DOHH2 (cell line): ENCODE data around the gene AP5Z1.
"Not testable (repeated sequence)": the region's sequence is repeated elsewhere in the genome, so short reads cannot be mapped to it uniquely, and the experiment has no call there.

Experiments
- H3F3A ChIP-seq: fragments of 200-600 bp; sonication (generic), shearing (Covaris generic); 2 replicates; pipeline ENCODE4 v1.6.0; 2016; ENCODE audit warnings: antibody characterized with exemption, mild to moderate bottlenecking; ENCODE audit not compliant: control insufficient read depth, insufficient read depth
- H3K27ac ChIP-seq: fragments of 200-600 bp; sonication (generic); 2 replicates; pipeline ENCODE4 v1.5.1; 2014; ENCODE audit warnings: low read depth, mild to moderate bottlenecking, low read length, moderate library complexity
- H3K27me3 ChIP-seq: fragments of 200-600 bp; sonication (generic); 2 replicates; pipeline ENCODE4 v1.6.1; 2014; ENCODE audit warnings: mild to moderate bottlenecking, low read length, mixed read lengths; ENCODE audit not compliant: control insufficient read depth
- H3K36me3 ChIP-seq: fragments of 200-600 bp; sonication (generic); 2 replicates; pipeline ENCODE4 v1.6.1; 2014; ENCODE audit warnings: mild to moderate bottlenecking, low read length, moderate library complexity, mixed read lengths; ENCODE audit not compliant: control insufficient read depth
- H3K4me1 ChIP-seq: fragments of 200-600 bp; sonication (generic); 2 replicates; pipeline ENCODE4 v1.6.1; 2014; ENCODE audit warnings: mild to moderate bottlenecking, low read length, mixed read lengths; ENCODE audit not compliant: control insufficient read depth
- H3K4me2 ChIP-seq: fragments of 200-600 bp; sonication (generic); 2 replicates; pipeline ENCODE4 v1.6.0; 2014; ENCODE audit warnings: mild to moderate bottlenecking, low read length, moderate library complexity
- H3K4me3 ChIP-seq: fragments of 200-600 bp; sonication (generic); 2 replicates; pipeline ENCODE4 v1.5.1; 2014; ENCODE audit warnings: mild to moderate bottlenecking, low read length, mixed read lengths
- H3K79me2 ChIP-seq: fragments of 200-600 bp; sonication (generic); 2 replicates; pipeline ENCODE4 v1.6.1; 2014; ENCODE audit warnings: mild to moderate bottlenecking, low read length, mixed read lengths; ENCODE audit not compliant: control insufficient read depth
- H3K9me2 ChIP-seq: fragments of 200-600 bp; sonication (generic); replicated peaks from 2 replicates; pipeline ENCODE4 v1.6.1; 2014; ENCODE audit warnings: mild to moderate bottlenecking, low read length, mixed read lengths; ENCODE audit not compliant: control insufficient read depth
- H3K9me3 ChIP-seq: fragments of 200-600 bp; sonication (generic); 2 replicates; pipeline ENCODE4 v1.6.1; 2014; ENCODE audit warnings: antibody characterized with exemption, low read length, mixed read lengths; ENCODE audit not compliant: control insufficient read depth, insufficient read depth
- H4K20me1 ChIP-seq: fragments of 200-600 bp; sonication (generic); 2 replicates; pipeline ENCODE4 v1.6.0; 2014; ENCODE audit warnings: low read depth, mild to moderate bottlenecking, antibody characterized with exemption, low read length, moderate library complexity; ENCODE audit not compliant: control insufficient read depth, insufficient read depth
- CTCF ChIP-seq: fragments of 200-600 bp; sonication (generic); IDR thresholded peaks from one replicate; pipeline ENCODE4 v1.5.1; 2014; ENCODE audit warnings: antibody characterized with exemption, mild to moderate bottlenecking, low read depth, low read length; ENCODE audit not compliant: poor library complexity, severe bottlenecking
- EZH2phosphoT487 ChIP-seq: fragments of 200-600 bp; sonication (generic); IDR thresholded peaks from 2 replicates; pipeline ENCODE4 v1.6.1; 2017; ENCODE audit warnings: borderline replicate concordance, mild to moderate bottlenecking, antibody characterized with exemption, low read length, moderate library complexity, mixed read lengths

Gene AP5Z1

GRCh38 chr7:4792537-4793126 is 17.2 kb downstream of the AP5Z1 start:
- Histone ChIP-seq H3K4me1 (no peaks in the 10 kb centered on the region), H4K20me1 (no peaks in the 10 kb centered on the region), H3K27ac (no peak overlapping the region), H3K27me3 (no peaks in the 10 kb centered on the region), H3K36me3 (peaks cover 47% of the 10 kb centered on the region), H3K9me3 (no peaks in the 10 kb centered on the region), H3K79me2 (no peaks in the 10 kb centered on the region), H3K9me2 (no peaks in the 10 kb centered on the region), H3F3A (no peaks in the 10 kb centered on the region), H3K4me2 (no peak overlapping the region), H3K4me3 (no peak overlapping the region)
- TF ChIP-seq EZH2phosphoT487 (no peak), CTCF (no peak)

GRCh38 chr7:4793385-4793993 is 18.1 kb downstream of the AP5Z1 start:
- not testable (repeated sequence) for H3K27ac ChIP-seq, H3K79me2 ChIP-seq, H3K4me2 ChIP-seq, H3K4me3 ChIP-seq, H3K9me2 ChIP-seq, H3K4me1 ChIP-seq, H4K20me1 ChIP-seq, H3K9me3 ChIP-seq, H3K27me3 ChIP-seq, H3F3A ChIP-seq
- H3K36me3 ChIP-seq: peaks cover 39% of the 10 kb centered on the region

- H3K27me3 ChIP-seq, H3K4me2 ChIP-seq, H3K79me2 ChIP-seq, H3F3A ChIP-seq, H3K4me3 ChIP-seq, H3K9me3 ChIP-seq, H3K27ac ChIP-seq, H3K9me2 ChIP-seq, H3K4me1 ChIP-seq, H4K20me1 ChIP-seq: not testable (repeated sequence)
- H3K36me3 ChIP-seq: peaks cover 34% of the 10 kb centered on the region
These were observed 18.7 kb downstream of the AP5Z1 start for GRCh38 chr7:4794171-4794570.

GRCh38 chr7:4794591-4795350 is 19.3 kb downstream of the AP5Z1 start:
- Histone ChIP-seq H3K36me3 (peaks cover 28% of the 10 kb centered on the region), H4K20me1 (no peaks in the 10 kb centered on the region), H3K4me1 (no peaks in the 10 kb centered on the region), H3K27ac (no peak overlapping the region), H3K9me3 (no peaks in the 10 kb centered on the region), H3K4me2 (no peak overlapping the region), H3K79me2 (no peaks in the 10 kb centered on the region), H3K27me3 (no peaks in the 10 kb centered on the region), H3K9me2 (no peaks in the 10 kb centered on the region), H3F3A (no peaks in the 10 kb centered on the region), H3K4me3 (no peak overlapping the region)
- TF ChIP-seq CTCF (no peak), EZH2phosphoT487 (no peak)
